Activated CD8-positive, alpha-beta memory T cell treated with anti-CD3 and anti-CD28 coated beads, Interleukin-2, amount 10 ng/mL, durations not matched to agents 7 days and 5 days (primary cell): ENCODE measurements around the gene ADPRM. TPM values are rescaled to one million over a fixed set of nuclear protein-coding genes. Genes with fewer than 3 reads are reported as not detected.
"Not testable (repeated sequence)": the region's sequence is repeated elsewhere in the genome, so short reads cannot be mapped to it uniquely, and the experiment has no call there.

Experiments used
- ATAC-seq: fragments of 150-1000 bp; cut with Tn5 transposase; one replicate; pipeline ENCODE4 v1.10.0; 2021; ENCODE audit warnings: moderate library complexity
- CTCF ChIA-PET: fragments of 350-600 bp; sonication (Branson Sonifier 250); formaldehyde crosslinking; loops from one replicate; lab custom pipeline; 2021; ENCODE audit warnings: antibody characterized with exemption; lab: Charles Lee
- DNase-seq: peaks from one replicate; pipeline ENCODE4 v3.0.0-alpha.2; 2020
- H3K27ac Mint-ChIP-seq: one replicate; pipeline ENCODE4 v1.8.0; 2021; ENCODE audit warnings: mild to moderate bottlenecking, mixed read lengths
- H3K27me3 Mint-ChIP-seq: one replicate; pipeline ENCODE4 v1.8.0; 2021; ENCODE audit warnings: mixed read lengths
- H3K36me3 Mint-ChIP-seq: one replicate; pipeline ENCODE4 v1.8.0; 2021; ENCODE audit warnings: mild to moderate bottlenecking, mixed read lengths
- H3K4me1 Mint-ChIP-seq: one replicate; pipeline ENCODE4 v1.8.0; 2021; ENCODE audit warnings: mixed read lengths
- H3K4me3 Mint-ChIP-seq: one replicate; pipeline ENCODE4 v1.8.0; 2021; ENCODE audit warnings: mild to moderate bottlenecking, moderate library complexity, mixed read lengths
- H3K9me3 Mint-ChIP-seq: one replicate; pipeline ENCODE4 v1.8.0; 2022; ENCODE audit warnings: low read depth, mixed read lengths
- total RNA-seq, 2 experiments: library from RNA; stranded (reverse); gene quantifications; one replicate each; pipeline ENCODE4 v1.2.3, GENCODE V29; 2021

The ADPRM gene
- total RNA-seq, 2 experiments from 2014 or later: 9.9 to 10.6 TPM

GRCh38 chr17:10718547-10718946, 21.2 kb downstream of the ADPRM start:
- CTCF ChIA-PET: interaction anchor here (1.5 kb wide), 1 partner anchor 13 kb away, joined by 3 read pairs; no protein-coding TSS in a partner anchor
- no peak overlapping the region for H3K4me3 Mint-ChIP-seq
- H3K4me1 Mint-ChIP-seq: no peaks in the 10 kb centered on the region
- ATAC-seq: no peak
- H3K27ac Mint-ChIP-seq: no peak overlapping the region
- H3K27me3 Mint-ChIP-seq: no peaks in the 10 kb centered on the region
- DNase-seq: no peak
- H3K36me3 Mint-ChIP-seq: peaks cover 8% of the 10 kb centered on the region
- H3K9me3 Mint-ChIP-seq: no peaks in the 10 kb centered on the region

DNA sequence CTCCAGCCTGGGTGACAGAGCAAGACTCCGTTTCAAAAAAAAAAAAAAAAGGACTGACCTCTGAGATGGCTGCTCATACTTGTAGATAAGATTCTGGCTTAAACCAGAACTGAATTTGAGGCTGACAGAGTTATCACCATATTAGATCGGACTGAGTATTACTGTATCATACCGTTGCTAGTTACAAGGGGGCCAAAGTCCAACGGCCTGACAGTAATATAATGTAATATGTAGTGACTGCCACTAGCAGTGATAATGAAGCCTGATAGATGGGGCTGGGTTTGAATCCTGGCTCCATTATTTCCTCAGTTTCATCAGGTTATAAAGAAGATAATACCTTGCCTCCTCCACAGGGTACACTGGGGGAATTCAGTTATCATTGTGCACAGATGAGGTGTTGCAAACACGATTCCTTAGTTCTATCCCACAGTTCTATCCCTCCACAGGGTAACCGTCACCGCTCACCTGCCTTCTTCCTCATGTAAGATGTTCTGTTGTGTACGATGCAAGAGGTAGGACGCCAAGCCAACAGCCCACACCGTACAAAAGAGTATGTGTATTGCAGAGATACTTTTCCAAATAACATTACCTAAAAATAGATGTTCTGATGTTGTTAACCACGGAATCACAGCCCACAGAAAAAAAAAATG, 27.3 kb downstream of the ADPRM start:
- Mint-ChIP-seq H3K4me3 (no peak overlapping the region), H3K9me3 (no peaks in the 10 kb centered on the region)

GRCh38 chr17:10725262-10725661, 27.9 kb downstream of the ADPRM start:
- H3K4me3 Mint-ChIP-seq: no peak overlapping the region
- no peak for DNase-seq
- CTCF ChIA-PET: no interaction called here
- no peak overlapping the region for H3K27ac Mint-ChIP-seq
- H3K36me3 Mint-ChIP-seq: no peaks in the 10 kb centered on the region
- ATAC-seq: no peak
- no peaks in the 10 kb centered on the region for H3K27me3 Mint-ChIP-seq
- no peaks in the 10 kb centered on the region for H3K9me3 Mint-ChIP-seq
- peaks cover 3% of the 10 kb centered on the region for H3K4me1 Mint-ChIP-seq

More for the DNA sequence above, 27.3 kb downstream of the ADPRM start:
- no peak overlapping the region for H3K27ac Mint-ChIP-seq
- peaks cover 3% of the 10 kb centered on the region for H3K4me1 Mint-ChIP-seq
- CTCF ChIA-PET: no interaction called here
- no peaks in the 10 kb centered on the region for H3K36me3 Mint-ChIP-seq
- H3K27me3 Mint-ChIP-seq: no peaks in the 10 kb centered on the region
- DNase-seq (no peak), ATAC-seq (no peak)

DNA sequence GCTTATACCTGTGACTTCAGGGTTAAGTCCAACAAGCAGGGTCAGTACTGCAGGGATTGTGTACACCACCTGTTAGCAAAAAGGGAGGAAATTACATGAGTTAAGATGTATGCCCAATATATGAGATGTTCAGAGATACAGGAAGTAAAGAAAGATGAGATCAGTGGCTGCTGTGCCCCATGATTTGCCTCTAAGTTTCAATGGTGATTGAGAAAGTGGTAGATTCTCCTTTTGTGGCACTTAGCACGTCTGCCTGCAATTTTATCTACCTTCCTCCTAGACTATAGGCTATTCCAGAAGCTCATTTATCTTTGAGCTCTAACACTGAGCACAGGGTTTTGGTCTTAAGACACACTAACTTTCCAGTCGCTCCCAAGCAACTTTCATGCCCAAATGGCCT, 28.8 kb downstream of the ADPRM start:
- ATAC-seq (no peak), DNase-seq (no peak)
- Mint-ChIP-seq H3K9me3 (no peaks in the 10 kb centered on the region), H3K27ac (no peak overlapping the region), H3K36me3 (no peaks in the 10 kb centered on the region), H3K4me3 (no peak overlapping the region), H3K27me3 (peaks cover 4% of the 10 kb centered on the region), H3K4me1 (peaks cover 7% of the 10 kb centered on the region)
- CTCF ChIA-PET: interaction anchor here (0.5 kb wide), 1 partner anchor 1732 kb away, joined by 4 read pairs; no protein-coding TSS in a partner anchor

GRCh38 chr17:10727192-10727591, 29.8 kb downstream of the ADPRM start:
- H3K9me3 Mint-ChIP-seq: no peaks in the 10 kb centered on the region
- no peak for ATAC-seq
- DNase-seq: no peak
- no peak overlapping the region for H3K27ac Mint-ChIP-seq
- no peaks in the 10 kb centered on the region for H3K36me3 Mint-ChIP-seq
- no peak overlapping the region for H3K4me3 Mint-ChIP-seq
- peaks cover 7% of the 10 kb centered on the region for H3K4me1 Mint-ChIP-seq
- CTCF ChIA-PET: no interaction called here
- H3K27me3 Mint-ChIP-seq: peaks cover 5% of the 10 kb centered on the region

DNA sequence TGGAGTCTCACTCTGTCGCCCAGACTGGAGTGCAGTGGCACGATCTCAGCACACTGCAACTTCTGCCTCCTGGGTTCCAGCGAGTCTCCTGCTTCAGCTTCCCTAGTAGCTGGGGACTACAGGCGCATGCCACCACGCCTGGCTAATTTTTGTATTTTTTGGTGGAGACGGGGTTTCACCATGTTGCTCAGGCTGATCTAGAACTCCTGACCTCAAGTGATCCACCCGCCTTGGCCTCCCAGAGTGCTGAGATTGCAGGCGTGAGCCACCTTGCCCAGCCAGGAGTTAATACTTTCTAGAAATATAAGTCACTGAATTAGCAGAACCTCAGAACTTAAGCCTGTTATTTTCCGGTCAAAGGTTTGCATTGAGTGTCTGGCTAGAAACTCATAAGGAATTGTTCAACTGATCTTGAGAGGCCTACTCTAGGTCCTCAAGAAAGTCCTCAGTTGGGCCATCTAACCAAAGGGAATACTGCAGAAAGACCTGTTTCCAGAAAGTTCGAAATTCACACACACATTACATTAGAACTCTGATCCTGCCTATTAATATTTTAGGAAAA, 31.0 kb downstream of the ADPRM start:
- no peaks in the 10 kb centered on the region for H3K36me3 Mint-ChIP-seq
- peaks cover 7% of the 10 kb centered on the region for H3K4me1 Mint-ChIP-seq
- no peak overlapping the region for H3K27ac Mint-ChIP-seq
- H3K27me3 Mint-ChIP-seq: peaks cover 9% of the 10 kb centered on the region
- ATAC-seq (no peak), DNase-seq (peak; percentile 31)
- CTCF ChIA-PET: no interaction called here
- no peak overlapping the region for H3K4me3 Mint-ChIP-seq
- no peaks in the 10 kb centered on the region for H3K9me3 Mint-ChIP-seq

DNA sequence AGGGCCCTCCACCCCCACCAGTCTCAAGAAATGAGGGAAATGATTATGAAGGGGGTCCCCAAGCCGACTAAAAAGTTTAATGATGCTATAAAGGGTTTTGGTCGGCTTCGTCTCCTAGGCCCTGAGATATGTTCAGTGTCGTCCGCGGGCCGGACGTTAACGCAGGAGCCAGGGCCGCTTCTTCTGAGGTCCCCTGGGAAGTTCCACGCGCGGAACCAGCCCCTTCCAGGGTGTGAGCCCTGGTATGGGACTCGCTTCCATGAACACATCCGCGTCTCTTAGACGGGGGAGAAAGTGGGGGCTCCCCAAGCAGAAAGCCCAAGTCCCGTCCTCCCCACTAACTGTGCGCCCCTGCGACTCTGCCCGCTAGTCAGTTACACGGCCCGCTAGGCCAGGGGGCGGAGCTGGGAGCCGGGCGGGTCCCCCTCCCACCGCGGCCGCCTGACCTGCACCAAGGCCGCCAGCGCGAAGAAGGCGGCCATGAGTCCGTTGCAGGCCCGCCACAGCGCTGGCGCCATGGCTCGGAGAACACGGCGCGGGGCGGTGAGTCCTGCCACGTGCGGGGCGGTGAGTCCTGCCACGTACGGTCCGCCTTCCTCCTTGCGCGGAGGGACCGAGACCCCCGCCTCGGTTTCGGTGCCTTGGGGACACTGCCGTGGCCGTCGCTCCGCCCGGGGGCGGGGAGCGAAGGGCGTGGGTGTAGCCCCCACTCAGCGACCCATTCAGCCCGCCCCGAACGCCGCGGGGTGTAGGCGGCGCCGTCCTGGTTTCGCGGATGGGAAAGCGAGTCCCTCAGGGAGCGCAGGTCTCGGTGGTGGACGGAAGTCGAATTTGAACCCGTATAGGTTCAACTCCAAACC, 32.2 kb downstream of the ADPRM start, which contains the start of gene TMEM220:
TSS of gene TMEM220 (minus strand) at position 690 of the 860 bp plus-strand sequence. CDS start at position 518, 172 bp downstream.
- H3K27me3 Mint-ChIP-seq: peaks cover 9% of the 10 kb centered on the region
- H3K36me3 Mint-ChIP-seq: no peaks in the 10 kb centered on the region
- DNase-seq (peak; percentile 40), ATAC-seq (peak; percentile 73)
- H3K4me3 Mint-ChIP-seq: peak within 1 kb of the TSS; percentile 74
- no peaks in the 10 kb centered on the region for H3K9me3 Mint-ChIP-seq
- no peak within 1 kb of the TSS for H3K27ac Mint-ChIP-seq
- CTCF ChIA-PET: interaction anchor here (0.7 kb wide), 1 partner anchor 389 kb away, joined by 3 read pairs; no protein-coding TSS in a partner anchor
- peaks cover 7% of the 10 kb centered on the region for H3K4me1 Mint-ChIP-seq

DNA sequence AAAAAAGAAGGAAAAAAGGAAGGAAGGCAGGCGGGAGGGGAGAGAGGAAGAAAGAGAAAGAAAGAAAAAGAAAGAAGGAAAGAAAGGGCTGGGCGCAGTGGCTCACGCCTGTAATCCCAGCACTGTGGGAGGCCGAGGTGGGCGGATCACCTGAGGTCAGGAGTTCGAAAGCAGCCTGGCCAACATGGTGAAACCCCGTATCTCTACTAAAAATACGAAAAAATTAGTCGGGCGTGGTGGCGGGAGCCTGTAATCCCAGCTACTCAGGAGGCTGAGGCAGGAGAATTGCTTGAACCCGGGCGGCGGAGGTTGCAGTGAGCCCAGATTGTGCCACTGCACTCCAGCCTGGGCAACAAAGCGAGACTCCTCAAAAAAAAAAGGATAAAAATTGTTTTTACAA, 32.9 kb downstream of the ADPRM start:
- H3K27me3 Mint-ChIP-seq, H3K9me3 Mint-ChIP-seq, H3K27ac Mint-ChIP-seq, H3K36me3 Mint-ChIP-seq, H3K4me1 Mint-ChIP-seq: not testable (repeated sequence)
- DNase-seq: peak; percentile 39
- CTCF ChIA-PET: interaction anchor here (0.7 kb wide), 1 partner anchor 388 kb away, joined by 3 read pairs; no protein-coding TSS in a partner anchor
- peak; percentile 21 for ATAC-seq
- H3K4me3 Mint-ChIP-seq: peak overlapping the region; percentile 74

- DNase-seq (peak; percentile 9), ATAC-seq (no peak)
- CTCF ChIA-PET: no interaction called here
- Mint-ChIP-seq H3K4me1 (peaks cover 7% of the 10 kb centered on the region), H3K27ac (no peak overlapping the region), H3K27me3 (peaks cover 9% of the 10 kb centered on the region), H3K4me3 (peak overlapping the region; percentile 74), H3K36me3 (no peaks in the 10 kb centered on the region), H3K9me3 (no peaks in the 10 kb centered on the region)
These were observed 34.0 kb downstream of the ADPRM start for GRCh38 chr17:10731408-10731879.

GRCh38 chr17:10732121-10732520, 34.7 kb downstream of the ADPRM start:
- H3K27me3 Mint-ChIP-seq, CTCF ChIA-PET, H3K36me3 Mint-ChIP-seq, ATAC-seq, H3K9me3 Mint-ChIP-seq, DNase-seq, H3K4me1 Mint-ChIP-seq, H3K27ac Mint-ChIP-seq, H3K4me3 Mint-ChIP-seq: not testable (repeated sequence)

DNA sequence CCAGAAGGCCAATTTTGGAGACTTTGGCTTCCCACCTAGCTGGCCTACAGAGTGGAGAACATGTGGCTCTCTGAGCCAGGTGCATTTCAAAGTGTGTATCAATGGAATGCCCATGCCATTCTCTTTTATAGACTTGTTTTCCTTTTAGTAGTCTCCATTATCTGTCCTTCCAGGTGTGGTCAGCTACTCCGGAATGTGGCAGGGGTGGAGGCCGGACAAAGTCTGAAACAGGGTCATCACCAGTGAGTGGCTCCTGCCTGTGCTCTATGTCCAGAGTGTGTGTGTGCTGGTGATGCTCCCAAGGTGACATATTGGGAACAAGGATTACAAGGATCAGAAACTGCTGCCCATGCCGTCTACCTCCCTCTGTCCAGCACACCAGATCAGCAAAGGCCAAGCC, 36.3 kb downstream of the ADPRM start:
- peaks cover 9% of the 10 kb centered on the region for H3K27me3 Mint-ChIP-seq
- H3K27ac Mint-ChIP-seq: no peak overlapping the region
- H3K9me3 Mint-ChIP-seq: no peaks in the 10 kb centered on the region
- CTCF ChIA-PET: no interaction called here
- no peaks in the 10 kb centered on the region for H3K36me3 Mint-ChIP-seq
- H3K4me1 Mint-ChIP-seq: peaks cover 8% of the 10 kb centered on the region
- no peak for ATAC-seq
- no peak overlapping the region for H3K4me3 Mint-ChIP-seq
- DNase-seq: no peak

DNA sequence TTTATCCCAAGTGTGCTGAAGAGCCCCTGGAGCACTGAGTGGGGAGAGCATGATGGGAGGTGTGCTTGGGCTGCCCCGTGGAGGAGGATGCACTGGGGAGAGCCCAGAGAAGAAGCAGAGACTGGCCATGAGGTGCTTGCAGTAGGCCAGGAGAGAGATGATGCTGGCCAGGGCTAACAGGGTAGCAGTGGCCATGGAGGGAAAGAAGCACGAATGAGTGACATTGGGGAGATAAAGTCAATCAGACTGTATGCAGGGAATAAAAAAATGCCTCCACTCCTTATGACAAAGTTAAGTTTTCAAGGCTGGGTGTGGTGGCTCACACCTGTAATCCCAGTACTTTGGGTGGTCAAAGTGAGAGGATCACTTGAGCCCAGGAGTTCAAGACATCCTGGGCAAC, 37.9 kb downstream of the ADPRM start:
- no peaks in the 10 kb centered on the region for H3K9me3 Mint-ChIP-seq
- CTCF ChIA-PET: no interaction called here
- no peak for ATAC-seq
- no peaks in the 10 kb centered on the region for H3K36me3 Mint-ChIP-seq
- peaks cover 9% of the 10 kb centered on the region for H3K27me3 Mint-ChIP-seq
- no peak for DNase-seq
- no peak overlapping the region for H3K27ac Mint-ChIP-seq
- H3K4me3 Mint-ChIP-seq: no peak overlapping the region
- peaks cover 8% of the 10 kb centered on the region for H3K4me1 Mint-ChIP-seq

DNA sequence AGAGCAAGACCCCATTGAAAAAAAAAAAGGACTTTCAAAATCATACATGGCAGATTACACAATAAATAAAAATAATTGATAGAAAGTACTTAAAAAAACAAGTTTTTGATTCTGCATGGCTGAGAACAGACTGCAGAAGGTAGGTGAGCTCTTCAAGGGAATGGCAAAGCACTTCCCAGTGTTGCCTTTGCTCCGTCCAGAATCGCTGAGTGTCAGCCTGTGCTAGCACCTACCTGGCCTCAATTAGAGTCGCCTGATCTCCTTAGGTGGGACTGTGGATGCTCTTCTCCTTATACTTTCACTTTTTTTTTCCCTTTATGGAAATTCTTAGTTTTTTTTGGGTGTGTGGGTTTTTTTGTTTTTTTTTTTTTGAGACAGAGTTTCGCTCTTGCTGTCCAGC, 38.4 kb downstream of the ADPRM start:
- DNase-seq (no peak), ATAC-seq (no peak)
- H3K9me3 Mint-ChIP-seq: no peaks in the 10 kb centered on the region
- peaks cover 6% of the 10 kb centered on the region for H3K4me1 Mint-ChIP-seq
- CTCF ChIA-PET: no interaction called here
- H3K4me3 Mint-ChIP-seq: no peak overlapping the region
- no peaks in the 10 kb centered on the region for H3K36me3 Mint-ChIP-seq
- peaks cover 8% of the 10 kb centered on the region for H3K27me3 Mint-ChIP-seq
- H3K27ac Mint-ChIP-seq: no peak overlapping the region
